Measurements from ENCODE around the gene RBM47.
"Not testable (repeated sequence)": the region's sequence is repeated elsewhere in the genome, so short reads cannot be mapped to it uniquely, and the experiment has no call there.

Gene RBM47

GRCh38 chr4:40559585-40560465, 69.8 kb downstream of the RBM47 start:
- no peak for FAIRE-seq

GRCh38 chr4:40557736-40558135, 71.9 kb downstream of the RBM47 start:
- no peak for FAIRE-seq

- FAIRE-seq = no peak
Measured at GRCh38 chr4:40555176-40555900, 74.3 kb downstream of the RBM47 start.

GRCh38 chr4:40554641-40555040, 75.0 kb downstream of the RBM47 start:
- not testable (repeated sequence) for FAIRE-seq

- FAIRE-seq = no peak
Measured at GRCh38 chr4:40553995-40554394, 75.7 kb downstream of the RBM47 start.

GRCh38 chr4:40552536-40552935, 77.1 kb downstream of the RBM47 start:
- no peak for FAIRE-seq

GRCh38 chr4:40551568-40552136, 78.0 kb downstream of the RBM47 start:
- FAIRE-seq = not testable (repeated sequence)

GRCh38 chr4:40550948-40551462, 78.7 kb downstream of the RBM47 start:
- no peak for FAIRE-seq

- no peak for FAIRE-seq
Measured at GRCh38 chr4:40550196-40550595, 79.5 kb downstream of the RBM47 start.

- FAIRE-seq = no peak
Measured at GRCh38 chr4:40548256-40548655, 81.4 kb downstream of the RBM47 start.

- FAIRE-seq = no peak
Measured at GRCh38 chr4:40547789-40548132, 81.9 kb downstream of the RBM47 start.

GRCh38 chr4:40546969-40547788, 82.5 kb downstream of the RBM47 start:
- no peak for FAIRE-seq

GRCh38 chr4:40546506-40546905, 83.2 kb downstream of the RBM47 start:
- FAIRE-seq = no peak

GRCh38 chr4:40545487-40545886, 84.2 kb downstream of the RBM47 start:
- FAIRE-seq = not testable (repeated sequence)

GRCh38 chr4:40544221-40544620, 85.4 kb downstream of the RBM47 start:
- FAIRE-seq = no peak

GRCh38 chr4:40540800-40541199, 88.9 kb downstream of the RBM47 start:
- no peak for FAIRE-seq

GRCh38 chr4:40536032-40536431, 93.6 kb downstream of the RBM47 start:
- FAIRE-seq = no peak

GRCh38 chr4:40531636-40532023, 98.0 kb downstream of the RBM47 start:
- FAIRE-seq = no peak

GRCh38 chr4:40530961-40531635, 98.6 kb downstream of the RBM47 start:
- FAIRE-seq = no peak

GRCh38 chr4:40526741-40527140, 102.9 kb downstream of the RBM47 start:
- no peak for FAIRE-seq

- FAIRE-seq = no peak
Measured at GRCh38 chr4:40525752-40526598, 103.7 kb downstream of the RBM47 start.
